ENCODE results near the gene TXNRD1.
"Not testable (repeated sequence)": the region's sequence is repeated elsewhere in the genome, so short reads cannot be mapped to it uniquely, and the experiment has no call there.

Gene TXNRD1

GRCh38 chr12:104328278-104328677 is 112.7 kb downstream of the TXNRD1 start:
- DNase-seq (ENCODE audit: low spot score) = not testable (repeated sequence)

- DNase-seq (ENCODE audit: low spot score) = no peak
Observed at GRCh38 chr12:104328790-104329189, 113.2 kb downstream of the TXNRD1 start.

- no peak for DNase-seq (ENCODE audit: low spot score)
Observed at GRCh38 chr12:104329707-104330532, 114.3 kb downstream of the TXNRD1 start.

GRCh38 chr12:104331376-104331775 is 115.8 kb downstream of the TXNRD1 start:
- no peak for DNase-seq (ENCODE audit: low spot score)

- not testable (repeated sequence) for DNase-seq (ENCODE audit: low spot score)
Observed at GRCh38 chr12:104332273-104332672, 116.7 kb downstream of the TXNRD1 start.

- no peak for DNase-seq (ENCODE audit: low spot score)
Observed at GRCh38 chr12:104333692-104334255, 118.2 kb downstream of the TXNRD1 start.

GRCh38 chr12:104334581-104334980 is 119.0 kb downstream of the TXNRD1 start:
- DNase-seq (ENCODE audit: low spot score) = no peak

GRCh38 chr12:104336115-104336514 is 120.5 kb downstream of the TXNRD1 start:
- no peak for DNase-seq (ENCODE audit: low spot score)

GRCh38 chr12:104337030-104337558 is 121.5 kb downstream of the TXNRD1 start:
- DNase-seq (ENCODE audit: low spot score) = no peak

GRCh38 chr12:104339663-104340062 is 124.1 kb downstream of the TXNRD1 start:
- no peak for DNase-seq (ENCODE audit: low spot score)

- DNase-seq (ENCODE audit: low spot score) = no peak
Observed at GRCh38 chr12:104340177-104340576, 124.6 kb downstream of the TXNRD1 start.

- no peak for DNase-seq (ENCODE audit: low spot score)
Observed at GRCh38 chr12:104340925-104341611, 125.5 kb downstream of the TXNRD1 start.

- no peak for DNase-seq (ENCODE audit: low spot score)
Observed at GRCh38 chr12:104342147-104342546, 126.6 kb downstream of the TXNRD1 start.

GRCh38 chr12:104342635-104343249 is 127.2 kb downstream of the TXNRD1 start:
- DNase-seq (ENCODE audit: low spot score) = no peak

GRCh38 chr12:104344682-104345081 is 129.1 kb downstream of the TXNRD1 start:
- no peak for DNase-seq (ENCODE audit: low spot score)

GRCh38 chr12:104345234-104346066 is 129.9 kb downstream of the TXNRD1 start:
- no peak for DNase-seq (ENCODE audit: low spot score)

GRCh38 chr12:104347374-104348075 is 131.9 kb downstream of the TXNRD1 start:
- DNase-seq (ENCODE audit: low spot score) = no peak

- DNase-seq (ENCODE audit: low spot score) = no peak
Observed at GRCh38 chr12:104348283-104348993, 132.9 kb downstream of the TXNRD1 start.

- DNase-seq (ENCODE audit: low spot score) = no peak
Observed at GRCh38 chr12:104348994-104349494, 133.5 kb downstream of the TXNRD1 start.

Data from GM03348 (cell line).